Rectal smooth muscle tissue (tissue), 1 donor: ENCODE measurements around the gene PCIF1.

Experiments used
- H3K27ac ChIP-seq: one replicate; pipeline ENCODE4 v1.7.0; 2013; ENCODE audit warnings: low read depth, low read length, inconsistent platforms
- H3K27me3 ChIP-seq: one replicate; pipeline ENCODE4 v1.7.0; 2013; ENCODE audit warnings: low read length; ENCODE audit not compliant: control insufficient read depth, insufficient read depth
- H3K36me3 ChIP-seq: one replicate; pipeline ENCODE4 v1.7.0; 2013; ENCODE audit warnings: low read length; ENCODE audit not compliant: control insufficient read depth, insufficient read depth
- H3K4me1 ChIP-seq: one replicate; pipeline ENCODE4 v1.7.0; 2013; ENCODE audit warnings: low read length; ENCODE audit not compliant: control insufficient read depth, insufficient read depth
- H3K4me3 ChIP-seq: one replicate; pipeline ENCODE4 v1.7.0; 2013; ENCODE audit warnings: low read length
- H3K9ac ChIP-seq: one replicate; pipeline ENCODE4 v1.7.0; 2013; ENCODE audit warnings: low read length

PCIF1 gene

GRCh38 chr20:45937765-45938164, 3.3 kb downstream of the PCIF1 start:
- Histone ChIP-seq H3K27ac (no peak overlapping the region), H3K9ac (no peak overlapping the region), H3K36me3 (peaks cover 39% of the 10 kb centered on the region), H3K27me3 (no peaks in the 10 kb centered on the region), H3K4me1 (peaks cover 5% of the 10 kb centered on the region), H3K4me3 (no peak overlapping the region)

DNA sequence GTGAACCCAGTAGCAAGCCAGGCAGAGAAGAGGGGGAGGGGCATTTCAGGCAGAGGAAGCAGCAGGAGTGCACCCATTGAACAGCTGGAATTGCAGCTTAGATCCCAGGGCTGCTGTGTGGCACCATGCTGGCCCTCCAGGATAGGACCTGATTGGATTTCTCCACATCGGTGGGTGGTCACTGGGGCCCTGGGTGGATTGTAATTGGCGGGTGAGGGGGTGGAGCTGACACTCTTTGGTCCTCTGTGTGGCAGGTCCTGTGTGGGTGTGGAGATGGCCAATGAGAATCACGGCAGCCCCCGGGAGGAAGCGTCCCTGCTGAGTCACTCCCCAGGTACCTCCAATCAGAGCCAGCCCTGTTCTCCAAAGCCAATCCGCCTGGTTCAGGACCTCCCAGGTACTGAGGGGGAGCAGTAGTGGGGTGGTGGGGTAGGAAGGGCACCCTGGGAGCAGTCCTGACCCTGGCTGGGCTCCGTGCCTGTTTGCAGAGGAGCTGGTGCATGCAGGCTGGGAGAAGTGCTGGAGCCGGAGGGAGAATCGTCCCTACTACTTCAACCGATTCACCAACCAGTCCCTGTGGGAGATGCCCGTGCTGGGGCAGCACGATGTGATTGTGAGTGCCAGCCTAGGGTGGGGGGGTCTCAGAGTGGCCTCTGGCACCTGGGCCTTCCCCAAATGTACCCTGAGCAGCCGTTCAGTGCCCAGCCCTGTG, 4.4 kb downstream of the PCIF1 start:
- H3K27ac ChIP-seq = no peak overlapping the region
- H3K9ac ChIP-seq = no peak overlapping the region
- no peak overlapping the region for H3K4me3 ChIP-seq
- H3K36me3 ChIP-seq = peaks cover 49% of the 10 kb centered on the region
- H3K27me3 ChIP-seq = no peaks in the 10 kb centered on the region
- H3K4me1 ChIP-seq = no peaks in the 10 kb centered on the region

GRCh38 chr20:45940053-45940452, 5.6 kb downstream of the PCIF1 start:
- H3K27ac ChIP-seq = no peak overlapping the region
- H3K4me3 ChIP-seq = no peak overlapping the region
- H3K4me1 ChIP-seq = no peaks in the 10 kb centered on the region
- no peak overlapping the region for H3K9ac ChIP-seq
- no peaks in the 10 kb centered on the region for H3K27me3 ChIP-seq
- peaks cover 61% of the 10 kb centered on the region for H3K36me3 ChIP-seq

- Histone ChIP-seq H3K36me3 (peaks cover 65% of the 10 kb centered on the region), H3K4me3 (no peak overlapping the region), H3K9ac (no peak overlapping the region), H3K27ac (no peak overlapping the region), H3K27me3 (no peaks in the 10 kb centered on the region), H3K4me1 (no peaks in the 10 kb centered on the region)
Measured at GRCh38 chr20:45940469-45940868, 6.0 kb downstream of the PCIF1 start.

DNA sequence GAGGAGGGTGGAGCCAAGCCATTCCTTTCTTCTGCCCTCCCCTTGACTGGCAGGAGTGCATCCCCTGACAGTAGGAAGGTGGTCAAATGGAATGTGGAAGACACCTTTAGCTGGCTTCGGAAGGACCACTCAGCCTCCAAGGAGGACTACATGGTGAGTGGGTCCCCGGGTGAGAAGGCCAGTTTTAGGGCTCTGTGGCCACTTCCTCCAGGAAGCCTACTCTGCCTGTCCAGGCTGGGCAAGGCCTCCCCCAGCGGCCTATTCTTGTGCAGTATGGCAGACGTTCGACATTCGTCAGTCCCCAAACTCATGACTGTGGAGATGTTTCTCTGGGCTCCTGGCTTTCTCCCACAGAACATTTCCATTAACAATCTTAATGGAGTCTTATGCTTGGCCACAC, 9.1 kb downstream of the PCIF1 start:
- Histone ChIP-seq H3K4me1 (no peaks in the 10 kb centered on the region), H3K4me3 (no peak overlapping the region), H3K36me3 (peaks cover 77% of the 10 kb centered on the region), H3K27me3 (no peaks in the 10 kb centered on the region), H3K9ac (no peak overlapping the region), H3K27ac (no peak overlapping the region)

- no peak overlapping the region for H3K9ac ChIP-seq
Measured at GRCh38 chr20:45944151-45944964, 9.9 kb downstream of the PCIF1 start.

DNA sequence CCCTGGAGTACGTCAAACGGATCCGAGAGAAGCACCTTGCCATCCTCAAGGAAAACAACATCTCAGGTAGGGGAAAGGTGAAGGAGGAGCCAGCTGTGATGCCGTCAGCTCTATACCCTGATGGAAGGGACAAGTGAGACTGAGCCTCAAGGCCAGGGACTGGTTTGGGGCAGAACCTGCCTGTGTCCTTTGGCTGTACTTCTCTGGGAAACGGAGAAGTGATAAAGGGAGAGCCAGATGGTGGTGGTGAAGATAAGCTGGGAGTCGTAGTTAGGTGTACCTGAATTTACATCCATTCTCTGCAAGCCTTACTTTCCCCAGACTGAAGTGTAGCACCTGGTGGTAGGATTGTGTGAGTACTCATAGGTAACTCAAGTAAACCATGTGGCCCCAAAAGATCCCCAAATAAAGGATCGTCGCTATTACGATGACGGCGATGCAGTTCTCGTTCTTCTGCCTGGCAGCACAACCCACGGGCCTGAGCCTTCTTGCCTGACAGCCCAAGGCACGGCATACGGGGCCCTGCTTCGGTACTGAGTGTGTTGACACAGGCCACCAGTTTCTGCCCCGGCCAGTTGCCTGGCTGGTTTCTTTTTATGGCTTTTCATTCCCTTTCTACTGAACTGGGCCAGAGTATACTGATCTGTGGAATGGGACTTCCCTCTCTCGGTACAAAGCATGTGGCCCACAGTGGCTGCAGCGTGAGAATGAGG, 10.6 kb downstream of the PCIF1 start:
- H3K27ac ChIP-seq = no peak overlapping the region

More at GRCh38 chr20:45944151-45944964, 9.9 kb downstream of the PCIF1 start:
- Histone ChIP-seq H3K27me3 (no peaks in the 10 kb centered on the region), H3K36me3 (peaks cover 77% of the 10 kb centered on the region), H3K4me3 (no peak overlapping the region), H3K4me1 (no peaks in the 10 kb centered on the region), H3K27ac (no peak overlapping the region)

GRCh38 chr20:45945678-45946148, 11.2 kb downstream of the PCIF1 start:
- no peaks in the 10 kb centered on the region for H3K27me3 ChIP-seq
- H3K27ac ChIP-seq = no peak overlapping the region
- H3K9ac ChIP-seq = no peak overlapping the region
- H3K36me3 ChIP-seq = peaks cover 74% of the 10 kb centered on the region
- H3K4me1 ChIP-seq = no peaks in the 10 kb centered on the region
- no peak overlapping the region for H3K4me3 ChIP-seq

More for the DNA sequence above, 10.6 kb downstream of the PCIF1 start:
- no peaks in the 10 kb centered on the region for H3K4me1 ChIP-seq
- H3K9ac ChIP-seq = no peak overlapping the region
- peaks cover 78% of the 10 kb centered on the region for H3K36me3 ChIP-seq
- no peaks in the 10 kb centered on the region for H3K27me3 ChIP-seq
- no peak overlapping the region for H3K4me3 ChIP-seq

- H3K4me3 ChIP-seq = no peak overlapping the region
- H3K4me1 ChIP-seq = no peaks in the 10 kb centered on the region
- H3K27me3 ChIP-seq = no peaks in the 10 kb centered on the region
- peaks cover 74% of the 10 kb centered on the region for H3K36me3 ChIP-seq
- no peak overlapping the region for H3K9ac ChIP-seq
- no peak overlapping the region for H3K27ac ChIP-seq
Measured at GRCh38 chr20:45946149-45946970, 11.9 kb downstream of the PCIF1 start.

GRCh38 chr20:45947110-45947866, 12.8 kb downstream of the PCIF1 start:
- Histone ChIP-seq H3K27ac (no peak overlapping the region), H3K9ac (no peak overlapping the region), H3K4me1 (no peaks in the 10 kb centered on the region), H3K36me3 (peaks cover 83% of the 10 kb centered on the region), H3K27me3 (no peaks in the 10 kb centered on the region), H3K4me3 (no peak overlapping the region)

- peaks cover 80% of the 10 kb centered on the region for H3K36me3 ChIP-seq
- H3K27ac ChIP-seq = no peak overlapping the region
- no peak overlapping the region for H3K4me3 ChIP-seq
- H3K27me3 ChIP-seq = no peaks in the 10 kb centered on the region
- no peaks in the 10 kb centered on the region for H3K4me1 ChIP-seq
- no peak overlapping the region for H3K9ac ChIP-seq
Measured at GRCh38 chr20:45948261-45948733, 13.8 kb downstream of the PCIF1 start.
